Thyroid gland (tissue), 4 donors: ENCODE results near the gene CPNE4.

ENCODE experiments used
- POLR2A ChIP-seq, 2 donors: fragments of 450-650 bp; IDR thresholded peaks; one replicate each; pipeline ENCODE4 v1.6.1; 2017; ENCODE audit warnings: antibody characterized with exemption in 2 of 2, mild to moderate bottlenecking in 2 of 2, moderate library complexity in 1 of 2
- TF ChIP-seq, protein P1 (sequence below), 6 experiments: fragments of 200-600 bp in 3 of 6; fragments of 450-650 bp in 3 of 6; sonication (generic) in 3 of 6; IDR thresholded peaks; one replicate each; pipeline ENCODE4 v1.5.1; 2016 to 2019; ENCODE audit warnings: antibody characterized with exemption in 6 of 6, mild to moderate bottlenecking in 2 of 6, inconsistent platforms in 1 of 6, moderate library complexity in 1 of 6

GRCh38 chr3:131623431-131623830 is 411.4 kb downstream of the CPNE4 start:
- TF ChIP-seq, protein P1, sequence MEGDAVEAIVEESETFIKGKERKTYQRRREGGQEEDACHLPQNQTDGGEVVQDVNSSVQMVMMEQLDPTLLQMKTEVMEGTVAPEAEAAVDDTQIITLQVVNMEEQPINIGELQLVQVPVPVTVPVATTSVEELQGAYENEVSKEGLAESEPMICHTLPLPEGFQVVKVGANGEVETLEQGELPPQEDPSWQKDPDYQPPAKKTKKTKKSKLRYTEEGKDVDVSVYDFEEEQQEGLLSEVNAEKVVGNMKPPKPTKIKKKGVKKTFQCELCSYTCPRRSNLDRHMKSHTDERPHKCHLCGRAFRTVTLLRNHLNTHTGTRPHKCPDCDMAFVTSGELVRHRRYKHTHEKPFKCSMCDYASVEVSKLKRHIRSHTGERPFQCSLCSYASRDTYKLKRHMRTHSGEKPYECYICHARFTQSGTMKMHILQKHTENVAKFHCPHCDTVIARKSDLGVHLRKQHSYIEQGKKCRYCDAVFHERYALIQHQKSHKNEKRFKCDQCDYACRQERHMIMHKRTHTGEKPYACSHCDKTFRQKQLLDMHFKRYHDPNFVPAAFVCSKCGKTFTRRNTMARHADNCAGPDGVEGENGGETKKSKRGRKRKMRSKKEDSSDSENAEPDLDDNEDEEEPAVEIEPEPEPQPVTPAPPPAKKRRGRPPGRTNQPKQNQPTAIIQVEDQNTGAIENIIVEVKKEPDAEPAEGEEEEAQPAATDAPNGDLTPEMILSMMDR (IDR thresholded peaks at IDR 0.05) = no peak
- TF ChIP-seq POLR2A (IDR thresholded peaks at IDR 0.05) = no peak
